Measurements from ENCODE around the gene SDK2. TPM values are rescaled to one million over a fixed set of nuclear protein-coding genes. Genes with fewer than 3 reads are reported as not detected.

The SDK2 gene
- 3.4 TPM for total RNA-seq

GRCh38 chr17:73644145-73645049 lies at the start of gene SDK2:
Gene SDK2, minus strand, starts transcription at chr17:73644445. Its CDS starts 357 bp downstream, at chr17:73644088.
- no peak for DNase-seq (ENCODE audit: low spot score)

GRCh38 chr17:73693071-73693470 lies 48.8 kb upstream of the SDK2 start:
- no peak for DNase-seq (ENCODE audit: low spot score)

GRCh38 chr17:73691321-73691766 lies 47.1 kb upstream of the SDK2 start:
- DNase-seq (ENCODE audit: low spot score) = no peak

- no peak for DNase-seq (ENCODE audit: low spot score)
Measured at GRCh38 chr17:73690676-73691075, 46.4 kb upstream of the SDK2 start.

- no peak for DNase-seq (ENCODE audit: low spot score)
Measured at GRCh38 chr17:73689596-73690275, 45.5 kb upstream of the SDK2 start.

- no peak for DNase-seq (ENCODE audit: low spot score)
Measured at GRCh38 chr17:73686961-73687360, 42.7 kb upstream of the SDK2 start.

GRCh38 chr17:73686126-73686525 lies 41.9 kb upstream of the SDK2 start:
- DNase-seq (ENCODE audit: low spot score) = no peak

GRCh38 chr17:73684183-73684582 lies 39.9 kb upstream of the SDK2 start:
- DNase-seq (ENCODE audit: low spot score) = no peak

- DNase-seq (ENCODE audit: low spot score) = no peak
Measured at GRCh38 chr17:73683771-73684170, 39.5 kb upstream of the SDK2 start.

GRCh38 chr17:73681946-73682345 lies 37.7 kb upstream of the SDK2 start:
- no peak for DNase-seq (ENCODE audit: low spot score)

- no peak for DNase-seq (ENCODE audit: low spot score)
Measured at GRCh38 chr17:73679476-73679875, 35.2 kb upstream of the SDK2 start.

GRCh38 chr17:73678999-73679398 lies 34.8 kb upstream of the SDK2 start:
- no peak for DNase-seq (ENCODE audit: low spot score)

GRCh38 chr17:73669771-73670170 lies 25.5 kb upstream of the SDK2 start:
- no peak for DNase-seq (ENCODE audit: low spot score)

- peak; percentile 59 for DNase-seq (ENCODE audit: low spot score)
Measured at GRCh38 chr17:73667181-73667959, 23.1 kb upstream of the SDK2 start.

GRCh38 chr17:73663614-73664013 lies 19.4 kb upstream of the SDK2 start:
- no peak for DNase-seq (ENCODE audit: low spot score)

GRCh38 chr17:73660366-73660765 lies 16.1 kb upstream of the SDK2 start:
- DNase-seq (ENCODE audit: low spot score) = no peak

GRCh38 chr17:73658821-73659515 lies 14.7 kb upstream of the SDK2 start:
- DNase-seq (ENCODE audit: low spot score) = no peak

- no peak for DNase-seq (ENCODE audit: low spot score)
Measured at GRCh38 chr17:73657473-73658116, 13.3 kb upstream of the SDK2 start.

- DNase-seq (ENCODE audit: low spot score) = no peak
Measured at GRCh38 chr17:73654241-73654640, 10.0 kb upstream of the SDK2 start.

- DNase-seq (ENCODE audit: low spot score) = no peak
Measured at GRCh38 chr17:73653810-73654209, 9.6 kb upstream of the SDK2 start.

GRCh38 chr17:73652886-73653480 lies 8.7 kb upstream of the SDK2 start:
- DNase-seq (ENCODE audit: low spot score) = no peak

Data from ureter (tissue), 1 donor.